ENCODE results near the gene PEAR1.

The PEAR1 gene

DNA sequence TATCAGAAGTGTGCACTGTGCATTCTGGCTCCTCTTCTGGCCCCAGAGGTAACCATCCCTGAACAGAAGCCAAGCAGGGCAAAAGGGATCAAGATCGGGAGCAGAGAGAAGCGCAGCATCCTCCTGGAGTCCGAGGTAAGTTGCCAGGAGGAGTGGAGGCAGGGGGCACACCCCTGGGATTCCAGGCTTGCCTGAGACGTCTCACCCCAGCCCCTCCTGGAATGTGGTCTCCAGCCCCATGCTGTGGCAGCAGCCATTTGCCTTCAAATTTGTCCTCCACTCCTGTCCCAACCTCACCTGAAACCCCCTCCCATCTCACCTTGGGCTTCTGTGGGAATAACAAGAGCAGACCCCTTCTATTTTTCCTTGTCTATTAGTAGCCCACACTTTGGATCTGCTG, 37.0 kb downstream of the PEAR1 start:
- no peak for DNase-seq (ENCODE audit: extremely low spot score)
- TF ChIP-seq ZNF384 (IDR thresholded peaks at IDR 0.05), result no peak
- TF ChIP-seq ELF4 (IDR thresholded peaks at IDR 0.05), result no peak
- no peak for TF ChIP-seq L3MBTL2 (conservative IDR thresholded peaks at IDR 0.05)
- no peak for TF ChIP-seq TARDBP (IDR thresholded peaks at IDR 0.05)
- no peak for TF ChIP-seq PKNOX1 (IDR thresholded peaks at IDR 0.05)
- TF ChIP-seq BHLHE40 (IDR thresholded peaks at IDR 0.05; ENCODE audit: borderline replicate concordance), result no peak
- TF ChIP-seq FOXK2 (IDR thresholded peaks at IDR 0.05), result no peak
- TF ChIP-seq CTBP1 (IDR thresholded peaks at IDR 0.05; ENCODE audit: borderline replicate concordance), result no peak
- TF ChIP-seq FOXM1 (IDR thresholded peaks at IDR 0.05; ENCODE audit: borderline replicate concordance), result no peak
- TF ChIP-seq LEF1 (IDR thresholded peaks at IDR 0.05; ENCODE audit: borderline replicate concordance), result no peak
- POLR2A ChIA-PET, result no interaction called here
- CTCF ChIA-PET, result interaction anchor here (1.7 kb wide), 1 partner anchor 38 kb away, joined by 4 read pairs; no protein-coding TSS in a partner anchor

DNA sequence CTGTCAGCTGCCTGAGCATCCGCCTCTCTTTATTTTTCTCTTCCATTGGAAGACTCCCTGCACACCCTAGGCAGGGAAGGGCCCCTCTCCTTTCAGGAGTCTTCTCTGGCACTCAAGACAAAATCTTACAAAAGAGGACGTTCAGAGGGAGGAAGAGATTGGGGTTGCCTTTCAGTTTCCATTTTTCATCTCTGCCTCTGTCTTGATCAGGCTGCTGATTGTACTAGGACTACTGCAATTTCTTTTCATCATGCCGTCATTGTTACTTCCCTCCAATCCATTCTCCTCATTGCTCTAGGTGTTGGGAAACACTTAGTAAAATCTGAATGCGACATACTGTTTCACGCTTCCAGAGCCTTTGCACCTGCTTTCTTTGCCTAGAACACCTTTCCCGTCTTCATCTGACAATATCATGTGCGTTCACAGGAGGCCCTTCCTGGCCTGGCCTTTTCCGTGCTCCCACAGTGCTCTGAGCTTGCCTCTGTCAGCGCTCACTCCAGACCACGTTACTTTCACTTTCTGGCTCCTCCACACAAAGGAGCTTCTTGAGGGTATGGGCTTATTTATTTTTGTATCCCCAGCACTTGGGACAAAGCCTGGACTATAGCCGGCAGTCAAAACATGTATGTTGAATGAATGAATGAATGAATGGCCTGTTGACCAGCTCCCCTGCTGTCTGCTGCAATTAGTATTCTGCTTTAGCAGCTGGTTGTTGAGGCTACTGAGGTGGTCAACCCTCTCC, 37.9 kb downstream of the PEAR1 start:
- DNase-seq (ENCODE audit: extremely low spot score), result no peak
- POLR2A ChIA-PET, result no interaction called here
- CTCF ChIA-PET, result interaction anchor here (1.0 to 1.7 kb wide), 2 partner anchors 39 to 42 kb away, joined by 3 to 4 read pairs; no protein-coding TSS in a partner anchor
- no peak for TF ChIP-seq ZNF384 (IDR thresholded peaks at IDR 0.05)
- TF ChIP-seq FOXK2 (IDR thresholded peaks at IDR 0.05), result no peak
- no peak for TF ChIP-seq FOXM1 (IDR thresholded peaks at IDR 0.05; ENCODE audit: borderline replicate concordance)
- no peak for TF ChIP-seq NFRKB (IDR thresholded peaks at IDR 0.05)
- no peak for TF ChIP-seq FOXA1 (IDR thresholded peaks at IDR 0.05)

DNA sequence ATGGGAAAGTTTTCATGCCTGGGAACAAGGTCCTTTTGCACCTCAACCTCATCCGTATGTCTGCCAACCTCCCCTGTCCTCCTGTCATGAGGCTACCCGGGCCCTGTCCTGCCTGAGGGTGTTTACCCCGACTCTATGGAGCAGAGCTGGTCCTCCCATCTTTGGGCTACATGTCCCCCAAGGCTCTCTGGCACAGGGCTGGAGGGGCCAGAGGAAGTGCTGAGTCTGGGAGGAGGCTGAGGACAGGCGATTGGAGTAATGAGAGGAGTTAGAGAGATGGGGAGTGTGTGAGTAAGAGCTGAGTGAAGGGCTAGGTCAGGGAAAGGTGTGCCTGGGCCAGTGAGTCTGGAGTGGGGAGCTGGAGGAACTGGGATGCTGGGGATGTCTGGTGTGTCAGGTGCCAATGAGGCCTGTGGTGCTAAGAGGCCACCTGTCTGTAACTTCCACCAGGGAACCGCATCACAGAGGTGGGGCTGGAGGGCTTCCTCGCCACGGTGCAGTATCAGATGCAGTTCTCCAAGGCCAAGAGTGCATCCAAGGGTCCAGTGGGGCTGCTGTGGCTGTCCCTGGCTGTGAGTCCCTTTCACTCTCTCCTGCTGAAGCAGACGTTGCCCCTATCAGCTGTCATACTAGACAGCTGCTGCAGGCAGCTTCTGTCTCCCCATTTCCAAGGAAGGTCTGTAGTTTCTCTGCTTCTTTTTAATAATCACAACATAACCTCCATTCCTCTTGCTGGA, 38.6 kb downstream of the PEAR1 start:
- no peak for TF ChIP-seq PKNOX1 (IDR thresholded peaks at IDR 0.05)
- no peak for TF ChIP-seq HDGF (IDR thresholded peaks at IDR 0.05; ENCODE audit: borderline replicate concordance)
- TF ChIP-seq ARNT (IDR thresholded peaks at IDR 0.05), result no peak
- TF ChIP-seq NFRKB (IDR thresholded peaks at IDR 0.05), result no peak
- no peak for TF ChIP-seq CTBP1 (IDR thresholded peaks at IDR 0.05; ENCODE audit: borderline replicate concordance)
- no peak for TF ChIP-seq ZNF384 (IDR thresholded peaks at IDR 0.05)
- ChIA-PET POLR2A (no interaction called here), CTCF (interaction anchor here (1.0 kb wide), 1 partner anchor 43 kb away, joined by 3 read pairs; no protein-coding TSS in a partner anchor)
- no peak for DNase-seq (ENCODE audit: extremely low spot score)

- TF ChIP-seq SUZ12 (IDR thresholded peaks at IDR 0.05) (no peak), ARNT (IDR thresholded peaks at IDR 0.05) (no peak), TARDBP (IDR thresholded peaks at IDR 0.05) (no peak), FOXK2 (IDR thresholded peaks at IDR 0.05) (no peak), L3MBTL2 (conservative IDR thresholded peaks at IDR 0.05) (no peak), LEF1 (IDR thresholded peaks at IDR 0.05; ENCODE audit: borderline replicate concordance) (no peak), NFRKB (IDR thresholded peaks at IDR 0.05) (no peak), SP1 (IDR thresholded peaks at IDR 0.05) (no peak), BHLHE40 (IDR thresholded peaks at IDR 0.05; ENCODE audit: borderline replicate concordance) (no peak), CTBP1 (IDR thresholded peaks at IDR 0.05; ENCODE audit: borderline replicate concordance) (no peak)
- DNase-seq (ENCODE audit: extremely low spot score), result no peak
- CTCF ChIA-PET, result no interaction called here
- POLR2A ChIA-PET, result interaction anchor here (0.8 kb wide), 1 partner anchor 141 kb away, joined by 3 read pairs; no protein-coding TSS in a partner anchor
Measured at GRCh38 chr1:156933136-156933535, 39.6 kb downstream of the PEAR1 start.

DNA sequence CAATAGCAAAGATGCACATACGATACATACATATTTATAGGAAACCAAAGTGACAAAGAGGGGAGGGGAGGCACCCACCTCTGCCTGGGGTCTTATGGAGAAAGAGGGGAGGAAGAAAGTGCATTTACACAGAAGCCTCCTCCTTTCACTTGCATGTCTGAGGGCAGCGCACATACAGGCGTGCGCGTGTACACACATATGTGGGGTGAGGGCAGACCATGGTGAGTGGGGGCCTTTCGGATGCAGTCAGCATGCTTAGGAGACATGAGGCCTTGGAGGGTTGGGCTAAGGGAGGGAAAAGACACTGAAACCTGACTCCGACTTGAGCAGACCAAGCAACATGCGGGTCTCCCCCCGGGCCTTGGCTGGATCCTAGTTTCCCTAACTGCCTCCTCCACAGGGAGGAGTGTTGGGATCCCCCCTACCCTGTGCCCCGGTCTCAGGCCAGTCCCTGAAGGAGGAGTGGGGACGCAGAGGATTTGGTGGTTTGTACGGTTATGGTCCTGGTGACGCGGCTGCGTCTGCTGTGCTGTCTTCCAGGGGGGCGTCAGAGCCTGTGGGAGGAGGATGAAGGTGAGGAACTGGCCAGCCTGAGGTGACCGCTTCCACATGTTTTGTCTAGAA, 42.1 kb downstream of the PEAR1 start:
- CTCF ChIA-PET, result interaction anchor here (1.3 kb wide), 1 partner anchor 44 kb away, joined by 5 read pairs; no protein-coding TSS in a partner anchor
- no peak for TF ChIP-seq CTBP1 (IDR thresholded peaks at IDR 0.05; ENCODE audit: borderline replicate concordance)
- no peak for TF ChIP-seq L3MBTL2 (conservative IDR thresholded peaks at IDR 0.05)
- TF ChIP-seq PKNOX1 (IDR thresholded peaks at IDR 0.05), result no peak
- no peak for TF ChIP-seq ELF4 (IDR thresholded peaks at IDR 0.05)
- no peak for TF ChIP-seq BHLHE40 (IDR thresholded peaks at IDR 0.05; ENCODE audit: borderline replicate concordance)
- no peak for TF ChIP-seq LEF1 (IDR thresholded peaks at IDR 0.05; ENCODE audit: borderline replicate concordance)
- TF ChIP-seq NFRKB (IDR thresholded peaks at IDR 0.05), result no peak
- TF ChIP-seq FOXA1 (IDR thresholded peaks at IDR 0.05), result no peak
- no peak for TF ChIP-seq FOXK2 (IDR thresholded peaks at IDR 0.05)
- TF ChIP-seq TARDBP (IDR thresholded peaks at IDR 0.05), result no peak
- TF ChIP-seq SP1 (IDR thresholded peaks at IDR 0.05), result no peak
- no peak for TF ChIP-seq ARNT (IDR thresholded peaks at IDR 0.05)
- POLR2A ChIA-PET, result no interaction called here
- DNase-seq (ENCODE audit: extremely low spot score), result no peak

GRCh38 chr1:156936191-156936590, 42.7 kb downstream of the PEAR1 start:
- POLR2A ChIA-PET, result no interaction called here
- DNase-seq (ENCODE audit: extremely low spot score), result no peak
- no peak for TF ChIP-seq HDGF (IDR thresholded peaks at IDR 0.05; ENCODE audit: borderline replicate concordance)
- no peak for TF ChIP-seq TARDBP (IDR thresholded peaks at IDR 0.05)
- no peak for TF ChIP-seq FOXA1 (IDR thresholded peaks at IDR 0.05)
- TF ChIP-seq NFRKB (IDR thresholded peaks at IDR 0.05), result no peak
- TF ChIP-seq SP1 (IDR thresholded peaks at IDR 0.05), result no peak
- TF ChIP-seq PKNOX1 (IDR thresholded peaks at IDR 0.05), result no peak
- TF ChIP-seq L3MBTL2 (conservative IDR thresholded peaks at IDR 0.05), result no peak
- TF ChIP-seq FOXK2 (IDR thresholded peaks at IDR 0.05), result no peak
- TF ChIP-seq ELF4 (IDR thresholded peaks at IDR 0.05), result no peak
- no peak for TF ChIP-seq LEF1 (IDR thresholded peaks at IDR 0.05; ENCODE audit: borderline replicate concordance)
- no peak for TF ChIP-seq CTBP1 (IDR thresholded peaks at IDR 0.05; ENCODE audit: borderline replicate concordance)
- TF ChIP-seq SUZ12 (IDR thresholded peaks at IDR 0.05), result no peak
- no peak for TF ChIP-seq BHLHE40 (IDR thresholded peaks at IDR 0.05; ENCODE audit: borderline replicate concordance)
- TF ChIP-seq ARNT (IDR thresholded peaks at IDR 0.05), result no peak
- TF ChIP-seq ZNF384 (IDR thresholded peaks at IDR 0.05), result no peak
- TF ChIP-seq FOXM1 (IDR thresholded peaks at IDR 0.05; ENCODE audit: borderline replicate concordance), result no peak
- CTCF ChIA-PET, result interaction anchor here (1.3 kb wide), 1 partner anchor 44 kb away, joined by 5 read pairs; no protein-coding TSS in a partner anchor
